GM12878 (cell line): ENCODE results near the gene DNASE1L3. TPM values are rescaled to one million over a fixed set of nuclear protein-coding genes. Genes with fewer than 3 reads are reported as not detected.

Source experiments
- ATAC-seq: fragments of 200-7000 bp; cut with Tn5 transposase; 3 replicates; pipeline ENCODE4 v1.9.1; 2020; ENCODE audit warnings: mild to moderate bottlenecking, moderate library complexity
- BruUV-seq: library from RNA; stranded (reverse); fragments of 400-500 nt; replicated peaks from 2 replicates; lab custom pipeline; 2021; lab: Mats Ljungman, UMichigan
- CTCF ChIA-PET: fragments of 300-600 bp; sonication (Branson Sonifier 250); formaldehyde crosslinking; extraction: SDS; loops from one replicate; lab custom pipeline; 2021; ENCODE audit warnings: inconsistent platforms; lab: Yijun Ruan, JAX
- POLR2A ChIA-PET: fragments of 350-600 bp; formaldehyde crosslinking; extraction: SDS; loops from one replicate; lab custom pipeline; 2021; ENCODE audit warnings: inconsistent platforms; lab: Charles Lee
- RAD21 ChIA-PET: fragments of 300-600 bp; sonication (Branson Sonifier 250); formaldehyde crosslinking; loops from one replicate; lab custom pipeline; 2023; ENCODE audit warnings: antibody characterized with exemption; ENCODE audit not compliant: unreplicated experiment; lab: Charles Lee
- SMC1A ChIA-PET: fragments of 300-600 bp; sonication (Branson Sonifier 250); formaldehyde crosslinking; loops from one replicate; lab custom pipeline; 2023; ENCODE audit not compliant: unreplicated experiment, uncharacterized antibody; lab: Charles Lee
- DNase-seq: peaks from one replicate; pipeline ENCODE4 v3.0.0-alpha.2; 2011; ENCODE audit warnings: low read depth, low spot score
- FAIRE-seq: peaks from 3 replicates; lab custom pipeline; 2011; peaks lifted over from hg19 to GRCh38; lab: Jason Lieb, UNC
- H2AFZ ChIP-seq: 2 replicates; pipeline ENCODE4 v1.6.0; 2011; ENCODE audit warnings: low read depth, low read length, control low read depth; ENCODE audit not compliant: control insufficient read depth
- H3K27ac ChIP-seq: 2 replicates; pipeline ENCODE4 v1.5.1; 2011; ENCODE audit warnings: control low read depth; ENCODE audit not compliant: control insufficient read depth, insufficient read depth
- H3K27me3 ChIP-seq, 2 experiments: replicated peaks in 1 of 2; 2 replicates each; pipeline versions ENCODE4 v1.6.0 to v1.6.1; 2011; ENCODE audit warnings: low read length in 1 of 2; ENCODE audit not compliant: control insufficient read depth in 2 of 2, insufficient read depth in 2 of 2
- H3K36me3 ChIP-seq, 2 experiments: 2 replicates each; pipeline ENCODE4 v1.5.1; 2011; ENCODE audit warnings: low read length in 1 of 2; ENCODE audit not compliant: control insufficient read depth in 2 of 2, insufficient read depth in 2 of 2
- H3K4me1 ChIP-seq: 2 replicates; pipeline ENCODE4 v1.6.1; 2011; ENCODE audit warnings: mild to moderate bottlenecking, low read length, moderate library complexity, mixed read lengths; ENCODE audit not compliant: control insufficient read depth, insufficient read depth
- H3K4me2 ChIP-seq: 2 replicates; pipeline ENCODE4 v1.6.0; 2011; ENCODE audit warnings: control low read depth; ENCODE audit not compliant: control insufficient read depth, insufficient read depth
- H3K4me3 ChIP-seq: fragments of 200-600 bp; sonication (generic); 2 replicates; pipeline ENCODE4 v1.5.1; 2016
- H3K79me2 ChIP-seq: 2 replicates; pipeline ENCODE4 v1.6.0; 2011; ENCODE audit warnings: low read length; ENCODE audit not compliant: control insufficient read depth, insufficient read depth
- H3K9ac ChIP-seq: 2 replicates; pipeline ENCODE4 v1.8.0; 2011; ENCODE audit warnings: low read length, control low read depth, mixed read lengths; ENCODE audit not compliant: control insufficient read depth, insufficient read depth
- H3K9me3 ChIP-seq: replicated peaks from 3 replicates; pipeline ENCODE4 v1.5.1; 2011; ENCODE audit warnings: mild to moderate bottlenecking, low read length; ENCODE audit not compliant: control insufficient read depth, insufficient read depth
- H4K20me1 ChIP-seq: 2 replicates; pipeline ENCODE4 v1.6.0; 2011; ENCODE audit not compliant: control insufficient read depth, insufficient read depth
- ATF7 ChIP-seq: fragments of 450-650 bp; IDR thresholded peaks from 2 replicates; pipeline ENCODE4 v1.6.1; 2016; ENCODE audit warnings: low read depth, mild to moderate bottlenecking
- CBX5 ChIP-seq: sonication (generic); IDR thresholded peaks from 2 replicates; pipeline ENCODE4 v1.6.1; 2016; ENCODE audit warnings: low read depth, moderate library complexity, mild to moderate bottlenecking, inconsistent platforms
- CREM ChIP-seq: IDR thresholded peaks from 2 replicates; pipeline ENCODE4 v1.6.1; 2014; ENCODE audit warnings: antibody characterized with exemption, low read depth
- CUX1 ChIP-seq: IDR thresholded peaks from 2 replicates; pipeline ENCODE4 v1.6.1; 2012; ENCODE audit warnings: improper control_type of control experiment, low read depth, low read length; ENCODE audit not compliant: insufficient replicate concordance
- EED ChIP-seq: sonication (generic); IDR thresholded peaks from 2 replicates; pipeline ENCODE4 v1.6.1; 2016; ENCODE audit warnings: antibody characterized with exemption, low read depth
- ETV6 ChIP-seq, 2 experiments: fragments of 450-650 bp in 1 of 2; IDR thresholded peaks in 1 of 2; conservative IDR thresholded peaks in 1 of 2; 2 replicates each; pipeline ENCODE4 v1.6.1; 2014; ENCODE audit warnings: antibody characterized with exemption in 1 of 2, borderline replicate concordance in 1 of 2, low read depth in 1 of 2, mild to moderate bottlenecking in 1 of 2, moderate library complexity in 1 of 2
- HCFC1 ChIP-seq: fragments of 150-350 bp; IDR thresholded peaks from 2 replicates; pipeline ENCODE4 v1.6.1; 2014; ENCODE audit warnings: low read length
- IKZF1 ChIP-seq: fragments of 450-650 bp; conservative IDR thresholded peaks from 2 replicates; pipeline ENCODE4 v1.6.1; 2017; ENCODE audit warnings: antibody characterized with exemption, mild to moderate bottlenecking
- IRF4 ChIP-seq: IDR thresholded peaks from 2 replicates; pipeline ENCODE4 v1.6.1; 2011; ENCODE audit warnings: low read depth, low read length
- MTA3 ChIP-seq: IDR thresholded peaks from 2 replicates; pipeline ENCODE4 v1.6.1; 2012; ENCODE audit warnings: low read length, inconsistent platforms, borderline replicate concordance
- MYB ChIP-seq: fragments of 150-350 bp; IDR thresholded peaks from 2 replicates; pipeline ENCODE4 v1.6.1; 2014; ENCODE audit warnings: mild to moderate bottlenecking, low read depth, low read length, borderline replicate concordance
- NFXL1 ChIP-seq: fragments of 450-650 bp; IDR thresholded peaks from 2 replicates; pipeline ENCODE4 v1.6.1; 2017; ENCODE audit warnings: antibody characterized with exemption, mild to moderate bottlenecking, borderline replicate concordance
- SKIL ChIP-seq: fragments of 450-650 bp; IDR thresholded peaks from 2 replicates; pipeline ENCODE4 v1.6.1; 2017; ENCODE audit warnings: mild to moderate bottlenecking, low read depth, inconsistent platforms; ENCODE audit not compliant: poor library complexity, severe bottlenecking
- SMAD5 ChIP-seq: IDR thresholded peaks from 2 replicates; pipeline ENCODE4 v1.6.1; 2016; ENCODE audit warnings: antibody characterized with exemption, low read depth
- SP1 ChIP-seq: IDR thresholded peaks from one replicate; pipeline ENCODE4 v1.6.1; 2011; ENCODE audit warnings: low read depth, low read length
- SREBF2 ChIP-seq: IDR thresholded peaks from 2 replicates; pipeline ENCODE4 v1.6.1; 2012; ENCODE audit warnings: mild to moderate bottlenecking, low read length
- ZNF207 ChIP-seq: fragments of 450-650 bp; IDR thresholded peaks from 2 replicates; pipeline ENCODE4 v1.6.1; 2014; ENCODE audit warnings: antibody characterized with exemption, mild to moderate bottlenecking, borderline replicate concordance
- WGBS: methylation state at CpG from one replicate; pipeline ENCODE4 v1.1.6; 2016; ENCODE audit warnings: low lambda C conversion rate; ENCODE audit not compliant: insufficient replicate concordance, insufficient coverage; ENCODE audit errors: missing lambda C conversion rate; 5-methylcytosine and 5-hydroxymethylcytosine counted together
- in situ Hi-C: fragments of 300-500 bp; cut with MboI; formaldehyde crosslinking; loops from 9 replicates; pipeline ENCODE4 v1.14.3; 2018; ENCODE audit warnings: mixed read lengths
- intact Hi-C: fragments of 100-400 bp; cut with micrococcal nuclease; formaldehyde crosslinking; loops from one replicate; pipeline ENCODE4 v1.14.2; 2022; ENCODE audit not compliant: unreplicated experiment
- polyA plus RNA-seq, 11 experiments: library from polyadenylated mRNA; depleted of rRNA in 4 of 11; unstranded in 6 of 11; stranded (reverse) in 5 of 11; fragments of >200 nt; fragmentation: Nextera tagmentation in 4 of 11; fragmentation: Illumina TruSeq in 1 of 11; extraction: Ambion mirVana in 4 of 11; extraction: Trizol in 1 of 11; gene quantifications; 1 replicate in 1 of 11; 2 replicates in 10 of 11; pipeline versions ENCODE4 v1.2.1 to v1.2.3, GENCODE V29; 2011 to 2016; ENCODE audit warnings: inconsistent platforms in 2 of 11, missing spikeins in 2 of 11, low read depth in 1 of 11
- total RNA-seq, 4 experiments: library from RNA; depleted of rRNA in 3 of 4; stranded (reverse); fragments of >200 nt in 3 of 4; fragmentation: Illumina TruSeq in 1 of 4; extraction: Trizol in 1 of 4; gene quantifications; 2 replicates each; pipeline versions ENCODE4 v1.2.1 to v1.2.3, GENCODE V29; 2013 to 2021

Gene DNASE1L3
- total and polyA plus RNA-seq, 10 of the 15 experiments (the other 5 are each of a cell fraction or from before 2014, with no cell fraction given), result 3.2 to 72.1 (median 6.3) TPM

GRCh38 chr3:58236527-58237237 is 25.9 kb upstream of the DNASE1L3 start:
- intact Hi-C loops (loop anchor here (2.0 to 5.0 kb wide), 2 partner anchors 22 to 61 kb away; no protein-coding TSS in a partner anchor), in situ Hi-C loops (no loop called here)
- no peak; the same call in 2 of the 3 replicates for ATAC-seq
- ChIA-PET POLR2A (interaction anchor here (0.6 to 8.7 kb wide), 5 partner anchors 14 to 153 kb away, joined by 3 to 166 read pairs (median 5); no protein-coding TSS in a partner anchor), CTCF (interaction anchor here (0.8 to 5.3 kb wide), 3 partner anchors 9 to 70 kb away, joined by 3 to 35 read pairs (median 3); partner anchors contain the start of genes HTD2 and RPP14), RAD21 (interaction anchor here (0.6 to 6.6 kb wide), 4 partner anchors 19 to 71 kb away, joined by 3 to 41 read pairs (median 4); no protein-coding TSS in a partner anchor), SMC1A (interaction anchor here (1.0 to 4.7 kb wide), 5 partner anchors 18 to 70 kb away, joined by 4 to 36 read pairs (median 6); partner anchors contain the start of genes HTD2 and RPP14)
- Histone ChIP-seq H3K4me3 (peak overlapping the region; percentile 68), H3K9ac (peak overlapping the region; percentile 56), H3K9me3 (no peaks in the 10 kb centered on the region), H3K27me3 (no peaks in the 10 kb centered on the region), H3K4me1 (peaks cover 13% of the 10 kb centered on the region), H3K36me3 (no peaks in the 10 kb centered on the region), H3K4me2 (peak overlapping the region; percentile 95), H3K79me2 (peaks cover 1% of the 10 kb centered on the region), H4K20me1 (no peaks in the 10 kb centered on the region), H2AFZ (peak overlapping the region; percentile 80), H3K27ac (peak overlapping the region; percentile 44)
- 21% methylated on average over 24 of the region's 24 CpGs for WGBS
- no peak for FAIRE-seq
- DNase-seq, result no peak
- TSS peak; percentile 98 for BruUV-seq
- TF ChIP-seq MTA3, result no peak
- no peak for TF ChIP-seq SREBF2
- no peak for TF ChIP-seq ETV6 (conservative IDR thresholded peaks at IDR 0.05 in 1 of 2, IDR thresholded peaks at IDR 0.05 in 1 of 2; ENCODE audit: borderline replicate concordance in 1 of 2, low read depth in 1 of 2)
- TF ChIP-seq SP1, result no peak
- peak; percentile 20; the same call in 1 of the 2 replicates for TF ChIP-seq ZNF207
- no peak for TF ChIP-seq MYB
- no peak for TF ChIP-seq CBX5
- TF ChIP-seq HCFC1, result no peak
- TF ChIP-seq CREM, result no peak
- no peak for TF ChIP-seq IRF4
- TF ChIP-seq SKIL, result no peak
- TF ChIP-seq IKZF1, result peak; percentile 30
- TF ChIP-seq CUX1, result no peak
- TF ChIP-seq EED, result peak; percentile 41; the same call in 1 of the 2 replicates
- no peak for TF ChIP-seq SMAD5
- no peak for TF ChIP-seq NFXL1
- TF ChIP-seq ATF7, result no peak
